Measurements from ENCODE around the gene PNPLA2. TPM values are rescaled to one million over a fixed set of nuclear protein-coding genes. Genes with fewer than 3 reads are reported as not detected.

PNPLA2 gene
- polyA plus RNA-seq, 6 donors from 2014 or later: 13.0 to 49.9 (median 26.9) TPM

GRCh38 chr11:856397-856796 is 37.7 kb downstream of the PNPLA2 start:
- Mint-ChIP-seq H3K4me3 (no peak overlapping the region), H3K4me1 (peaks cover 0 to 4% (median 0%) of the 10 kb centered on the region in 3 donors), H3K36me3 (no peaks in the 10 kb centered on the region), H3K9me3 (no peaks in the 10 kb centered on the region), H3K27me3 (no peaks in the 10 kb centered on the region), H3K27ac (no peak overlapping the region)
- DNase-seq (no peak), ATAC-seq (ENCODE audit: low read depth in 2 of 2) (no peak)

- H3K27ac Mint-ChIP-seq: peak overlapping the region in 1 of 6 donors; percentile 72
These were observed 39.5 kb downstream of the PNPLA2 start for GRCh38 chr11:858053-858761.

GRCh38 chr11:858762-859339 is 40.1 kb downstream of the PNPLA2 start:
- Mint-ChIP-seq H3K4me3 (no peak overlapping the region), H3K4me1 (peaks cover 0 to 4% (median 0%) of the 10 kb centered on the region in 3 donors), H3K36me3 (no peaks in the 10 kb centered on the region), H3K27ac (peak overlapping the region in 1 of 6 donors; percentile 44), H3K27me3 (no peaks in the 10 kb centered on the region), H3K9me3 (no peaks in the 10 kb centered on the region)
- no peak for ATAC-seq (ENCODE audit: low read depth in 2 of 2)
- no peak for DNase-seq

More at GRCh38 chr11:858053-858761, 39.5 kb downstream of the PNPLA2 start:
- H3K27me3 Mint-ChIP-seq: no peaks in the 10 kb centered on the region
- H3K4me3 Mint-ChIP-seq: no peak overlapping the region
- no peaks in the 10 kb centered on the region for H3K36me3 Mint-ChIP-seq
- ATAC-seq (ENCODE audit: low read depth in 2 of 2) (no peak), DNase-seq (no peak)
- peaks cover 0 to 4% (median 0%) of the 10 kb centered on the region in 3 donors for H3K4me1 Mint-ChIP-seq
- no peaks in the 10 kb centered on the region for H3K9me3 Mint-ChIP-seq

GRCh38 chr11:859394-860131 is 40.8 kb downstream of the PNPLA2 start:
- Mint-ChIP-seq H3K36me3 (no peaks in the 10 kb centered on the region), H3K27ac (no peak overlapping the region), H3K4me3 (peak overlapping the region in 1 of 8 donors; percentile 5), H3K4me1 (peaks cover 0 to 4% (median 0%) of the 10 kb centered on the region in 3 donors), H3K27me3 (no peaks in the 10 kb centered on the region), H3K9me3 (no peaks in the 10 kb centered on the region)
- no peak for ATAC-seq (ENCODE audit: low read depth in 2 of 2)
- no peak for DNase-seq

GRCh38 chr11:860234-861104 is 41.8 kb downstream of the PNPLA2 start:
- ATAC-seq (ENCODE audit: low read depth in 2 of 2) (no peak), DNase-seq (no peak)
- Mint-ChIP-seq H3K9me3 (no peaks in the 10 kb centered on the region), H3K27ac (peak overlapping the region in 1 of 6 donors; percentile 87), H3K4me1 (peaks cover 0 to 4% (median 0%) of the 10 kb centered on the region in 3 donors), H3K36me3 (no peaks in the 10 kb centered on the region), H3K27me3 (no peaks in the 10 kb centered on the region), H3K4me3 (no peak overlapping the region)

- Mint-ChIP-seq H3K4me3 (no peak overlapping the region), H3K27me3 (no peaks in the 10 kb centered on the region), H3K9me3 (no peaks in the 10 kb centered on the region), H3K4me1 (peaks cover 0 to 4% (median 0%) of the 10 kb centered on the region in 3 donors), H3K36me3 (no peaks in the 10 kb centered on the region), H3K27ac (peak overlapping the region in 3 of 6 donors; percentile 26 to 52 (median 49))
- DNase-seq: no peak
- no peak for ATAC-seq (ENCODE audit: low read depth in 2 of 2)
These were observed 42.4 kb downstream of the PNPLA2 start for GRCh38 chr11:861105-861479.

GRCh38 chr11:862081-862661 is 43.5 kb downstream of the PNPLA2 start:
- ATAC-seq (ENCODE audit: low read depth in 2 of 2): no peak
- Mint-ChIP-seq H3K4me1 (no peaks in the 10 kb centered on the region), H3K27ac (no peak overlapping the region)

GRCh38 chr11:862696-863022 is 43.9 kb downstream of the PNPLA2 start:
- Mint-ChIP-seq H3K36me3 (no peaks in the 10 kb centered on the region), H3K27ac (no peak overlapping the region), H3K9me3 (no peaks in the 10 kb centered on the region), H3K27me3 (no peaks in the 10 kb centered on the region), H3K4me1 (no peaks in the 10 kb centered on the region), H3K4me3 (no peak overlapping the region)
- no peak for DNase-seq
- no peak for ATAC-seq (ENCODE audit: low read depth in 2 of 2)

More at GRCh38 chr11:862081-862661, 43.5 kb downstream of the PNPLA2 start:
- Mint-ChIP-seq H3K36me3 (no peaks in the 10 kb centered on the region), H3K27me3 (no peaks in the 10 kb centered on the region), H3K9me3 (no peaks in the 10 kb centered on the region), H3K4me3 (no peak overlapping the region)
- DNase-seq: no peak

GRCh38 chr11:863023-863909 is 44.6 kb downstream of the PNPLA2 start:
- Mint-ChIP-seq H3K4me3 (no peak overlapping the region), H3K27me3 (no peaks in the 10 kb centered on the region), H3K4me1 (no peaks in the 10 kb centered on the region), H3K27ac (no peak overlapping the region), H3K9me3 (no peaks in the 10 kb centered on the region), H3K36me3 (no peaks in the 10 kb centered on the region)
- ATAC-seq (ENCODE audit: low read depth in 2 of 2): no peak
- DNase-seq: no peak

GRCh38 chr11:863910-864827 is 45.5 kb downstream of the PNPLA2 start:
- Mint-ChIP-seq H3K27ac (no peak overlapping the region), H3K9me3 (no peaks in the 10 kb centered on the region), H3K4me3 (no peak overlapping the region), H3K27me3 (no peaks in the 10 kb centered on the region), H3K4me1 (no peaks in the 10 kb centered on the region), H3K36me3 (no peaks in the 10 kb centered on the region)
- ATAC-seq (ENCODE audit: low read depth in 2 of 2): no peak
- no peak for DNase-seq

- H3K4me3 Mint-ChIP-seq: no peak overlapping the region
- no peaks in the 10 kb centered on the region for H3K4me1 Mint-ChIP-seq
- ATAC-seq (ENCODE audit: low read depth in 2 of 2): no peak
- no peaks in the 10 kb centered on the region for H3K27me3 Mint-ChIP-seq
- H3K27ac Mint-ChIP-seq: peak overlapping the region in 1 of 6 donors; percentile 13
- no peaks in the 10 kb centered on the region for H3K9me3 Mint-ChIP-seq
- H3K36me3 Mint-ChIP-seq: no peaks in the 10 kb centered on the region
- DNase-seq: no peak
These were observed 46.2 kb downstream of the PNPLA2 start for GRCh38 chr11:864898-865297.
